Eye (tissue), 1 donor: Measurements from ENCODE around the gene FNIP1.
"Not testable (repeated sequence)": the region's sequence is repeated elsewhere in the genome, so short reads cannot be mapped to it uniquely, and the experiment has no call there.

Experiments used
- DNase-seq: peaks from one replicate; pipeline ENCODE4 v3.0.0-alpha.2; 2015

The FNIP1 gene

DNA sequence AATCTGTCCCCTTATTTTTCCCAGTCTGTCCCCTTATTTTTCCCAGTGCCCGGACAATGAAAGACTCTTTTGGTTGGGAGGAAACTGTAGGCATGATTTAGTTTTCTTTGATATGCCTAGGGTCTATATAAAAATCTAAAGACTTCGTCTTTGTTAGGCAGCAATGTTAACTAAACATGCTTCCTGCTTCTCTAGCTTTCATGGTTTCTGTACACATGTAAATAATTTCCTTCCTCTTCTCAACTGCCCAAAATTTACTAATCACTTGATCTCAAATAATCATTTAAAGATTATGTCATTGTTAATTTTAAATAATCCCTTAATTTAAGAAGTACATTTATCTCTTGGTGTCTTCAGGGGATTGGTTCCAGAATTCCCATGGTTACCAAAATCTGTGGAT lies 114.0 kb downstream of the FNIP1 start:
- no peak for DNase-seq

- no peak for DNase-seq
Observed at GRCh38 chr5:131682175-131682574, 114.6 kb downstream of the FNIP1 start.

DNA sequence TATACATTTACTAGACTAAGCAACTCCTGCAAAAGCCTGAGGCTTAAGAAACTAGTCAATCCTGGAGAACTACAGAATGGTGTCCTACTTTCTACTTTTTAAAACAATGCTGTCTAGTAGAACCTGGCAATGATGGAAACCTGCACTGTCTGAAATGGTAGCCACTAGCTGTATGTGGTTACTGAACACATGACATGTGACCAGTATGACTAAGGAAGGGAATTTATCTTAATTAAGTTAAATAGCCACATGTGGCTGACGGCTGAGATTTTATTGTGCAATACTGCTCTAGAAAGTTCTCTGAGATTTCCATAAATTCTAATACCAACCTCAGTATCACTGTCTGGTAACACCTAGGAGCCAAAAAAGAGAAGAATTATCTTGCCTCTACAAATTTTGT lies 116.9 kb downstream of the FNIP1 start:
- no peak for DNase-seq

DNA sequence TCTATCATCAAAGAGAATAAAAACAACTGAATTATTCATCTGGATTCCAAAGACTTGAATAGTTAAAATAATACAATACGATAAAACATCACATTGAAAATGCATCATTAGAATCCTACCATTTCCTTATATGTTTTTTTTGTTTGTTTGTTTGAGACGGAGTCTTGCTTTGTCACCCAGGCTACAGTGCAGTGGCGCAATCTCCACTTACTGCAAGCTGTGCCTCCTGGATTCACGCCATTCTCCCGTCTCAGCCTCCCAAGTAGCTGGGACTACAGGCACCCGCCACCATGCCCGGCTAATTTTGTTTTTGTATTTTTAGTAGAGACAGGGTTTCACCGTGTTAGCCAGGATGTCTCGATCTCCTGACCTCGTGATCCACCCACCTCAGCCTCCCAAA lies 118.5 kb downstream of the FNIP1 start:
- DNase-seq: not testable (repeated sequence)

DNA sequence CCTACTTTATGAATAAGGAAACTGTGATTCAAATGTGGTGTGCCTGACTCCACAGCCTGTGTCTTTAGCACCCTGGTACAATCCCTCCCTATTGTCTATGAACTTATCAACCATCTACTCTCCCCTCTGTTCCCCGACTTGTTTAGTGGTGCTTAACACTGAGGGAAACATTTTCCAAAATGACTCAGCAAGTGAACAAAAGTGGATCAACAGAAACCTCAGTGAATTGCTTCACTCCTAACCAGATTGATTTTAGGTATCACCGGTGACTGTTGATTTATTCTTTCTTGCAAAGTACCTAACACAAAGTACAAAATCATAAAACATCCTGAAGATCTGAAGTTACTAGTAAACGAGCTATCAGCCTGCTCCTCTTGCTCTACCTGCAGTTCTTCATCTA lies 119.7 kb downstream of the FNIP1 start:
- no peak for DNase-seq

DNA sequence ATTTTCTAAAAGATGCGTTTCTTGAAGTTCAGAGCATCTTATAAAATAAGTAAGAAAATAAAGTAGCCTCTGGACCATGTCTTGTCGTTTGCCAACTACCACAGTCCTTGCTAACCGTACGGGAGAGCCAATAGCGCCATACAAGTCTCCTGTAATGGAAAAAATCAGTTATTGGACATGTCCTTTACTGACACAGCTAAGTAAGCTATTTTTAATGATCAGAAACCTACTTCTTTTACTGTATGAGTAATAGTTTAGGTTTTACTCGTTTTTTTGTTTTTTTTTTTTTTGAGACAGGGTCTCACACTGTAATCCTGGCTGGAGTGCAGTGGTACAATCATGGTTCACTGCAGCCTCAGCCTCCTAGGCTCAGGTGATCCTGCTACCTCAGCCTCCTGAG lies 124.0 kb downstream of the FNIP1 start:
- no peak for DNase-seq

GRCh38 chr5:131671994-131672655 lies 124.7 kb downstream of the FNIP1 start:
- peak; percentile 51 for DNase-seq

- DNase-seq: no peak
Observed at GRCh38 chr5:131671409-131671808, 125.4 kb downstream of the FNIP1 start.

DNA sequence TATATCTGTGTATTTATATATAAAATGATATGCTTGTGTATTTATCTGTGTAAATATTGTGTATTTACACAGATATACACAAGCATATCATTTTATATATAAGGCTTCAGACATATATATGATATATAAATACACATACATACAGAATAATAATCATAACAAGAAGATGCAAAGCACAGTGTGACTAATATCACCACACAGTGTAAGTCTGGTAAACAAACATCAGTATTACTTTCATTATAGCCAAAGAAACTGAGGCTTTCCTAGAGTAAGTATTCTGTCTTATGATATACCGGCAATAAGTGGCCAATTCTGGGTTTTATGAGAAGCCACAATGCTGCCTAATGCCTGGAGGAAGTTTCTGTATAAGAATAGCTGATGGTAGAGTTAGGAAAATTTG lies 131.9 kb downstream of the FNIP1 start:
- DNase-seq: no peak

DNA sequence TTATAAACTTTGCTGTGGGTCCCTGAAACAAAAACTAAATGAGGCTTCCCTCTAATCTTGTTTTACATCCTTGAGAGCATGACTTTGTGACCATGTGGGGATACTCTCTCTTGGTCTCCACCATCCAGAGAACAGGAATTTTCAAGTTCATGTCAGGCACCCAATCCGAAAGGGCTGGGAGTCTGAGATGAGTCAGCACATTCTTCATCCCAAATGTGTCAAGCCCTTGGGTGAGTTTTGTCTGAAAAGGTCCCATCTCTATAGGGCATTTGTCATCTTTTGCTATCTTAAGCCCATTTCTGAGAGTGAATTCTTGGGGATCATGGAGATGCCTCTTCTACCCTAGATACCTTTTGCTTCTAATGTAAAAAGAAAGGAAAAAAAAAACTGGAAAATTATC lies 134.9 kb downstream of the FNIP1 start:
- no peak for DNase-seq

- DNase-seq: no peak
Observed at GRCh38 chr5:131659841-131660240, 137.0 kb downstream of the FNIP1 start.

DNA sequence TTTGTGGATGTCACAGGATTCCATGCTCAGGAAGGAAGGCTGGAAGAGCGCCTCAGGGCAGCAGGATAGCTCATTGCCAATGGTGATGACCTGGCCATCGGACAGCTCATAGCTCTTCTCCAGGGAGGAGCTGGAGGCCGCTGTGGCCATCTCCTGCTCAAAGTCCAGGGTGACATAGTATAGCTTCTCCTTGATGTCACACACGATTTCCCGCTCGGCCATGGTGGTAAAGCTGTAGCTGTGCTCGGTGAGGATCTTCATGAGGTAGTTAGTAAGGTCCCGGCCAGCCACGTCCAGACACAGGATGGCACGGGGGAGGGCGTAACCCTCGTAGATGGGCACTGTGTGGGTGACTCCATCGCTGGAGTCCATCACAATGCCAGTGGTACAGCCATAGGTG lies 137.5 kb downstream of the FNIP1 start:
- no peak for DNase-seq

GRCh38 chr5:131654776-131655175 lies 142.0 kb downstream of the FNIP1 start:
- DNase-seq: no peak

DNA sequence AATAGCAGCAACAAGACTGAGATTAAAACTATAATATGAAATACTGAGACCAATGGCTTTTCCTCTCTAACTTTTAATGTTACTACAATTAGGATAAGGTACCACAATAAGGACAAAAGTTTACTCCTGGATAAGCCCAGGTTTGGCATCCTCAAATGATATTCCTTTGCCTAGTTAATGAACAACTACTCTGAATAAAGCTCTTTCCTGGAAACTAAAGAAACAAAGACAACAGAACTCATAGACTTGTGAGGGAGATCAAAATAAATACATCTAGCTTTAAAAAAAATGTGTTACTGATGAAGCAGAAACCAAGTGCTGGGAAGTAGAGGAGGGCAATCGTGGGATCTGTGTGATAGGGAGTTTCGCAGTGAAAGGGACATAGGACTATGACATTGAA lies 142.5 kb downstream of the FNIP1 start:
- no peak for DNase-seq

- DNase-seq: no peak
Observed at GRCh38 chr5:131649161-131649560, 147.7 kb downstream of the FNIP1 start.

DNA sequence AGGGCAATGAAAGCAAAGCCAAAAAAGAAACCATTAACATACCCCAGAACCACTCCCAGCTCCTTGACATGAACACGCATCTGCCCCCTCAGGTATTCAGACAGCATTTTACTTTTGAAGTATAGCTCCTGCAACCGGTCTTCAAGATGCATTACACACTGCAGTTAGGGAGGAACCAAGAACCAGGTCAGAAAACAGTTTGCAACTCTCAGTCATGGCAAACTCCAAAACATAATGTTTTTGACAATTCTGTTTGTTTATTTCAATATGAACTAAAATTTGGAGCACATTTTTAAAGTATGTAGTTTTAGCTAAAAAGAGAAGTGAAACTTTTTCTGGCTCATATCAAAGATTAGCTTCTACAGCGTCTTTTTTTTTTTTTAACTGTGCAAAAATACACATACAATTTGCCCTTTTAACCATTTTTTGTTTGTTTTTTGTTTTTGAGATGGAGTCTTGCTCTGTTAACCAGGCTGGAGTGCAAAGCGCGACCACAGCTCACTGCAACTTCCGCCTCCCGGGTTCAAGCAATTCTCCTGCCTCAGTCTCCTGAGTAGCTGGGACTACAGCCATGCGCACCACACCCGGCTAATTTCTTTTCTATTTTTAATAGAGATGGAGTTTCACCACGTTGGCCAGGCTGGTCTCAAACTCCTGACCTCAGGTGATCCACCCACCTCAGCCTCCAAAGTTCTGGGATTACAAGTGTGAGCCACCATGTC lies 149.6 kb downstream of the FNIP1 start:
- no peak for DNase-seq

- DNase-seq: no peak
Observed at GRCh38 chr5:131644822-131645221, 152.0 kb downstream of the FNIP1 start.

GRCh38 chr5:131644370-131644769 lies 152.4 kb downstream of the FNIP1 start:
- no peak for DNase-seq

- no peak for DNase-seq
Observed at GRCh38 chr5:131641494-131641893, 155.3 kb downstream of the FNIP1 start.

DNA sequence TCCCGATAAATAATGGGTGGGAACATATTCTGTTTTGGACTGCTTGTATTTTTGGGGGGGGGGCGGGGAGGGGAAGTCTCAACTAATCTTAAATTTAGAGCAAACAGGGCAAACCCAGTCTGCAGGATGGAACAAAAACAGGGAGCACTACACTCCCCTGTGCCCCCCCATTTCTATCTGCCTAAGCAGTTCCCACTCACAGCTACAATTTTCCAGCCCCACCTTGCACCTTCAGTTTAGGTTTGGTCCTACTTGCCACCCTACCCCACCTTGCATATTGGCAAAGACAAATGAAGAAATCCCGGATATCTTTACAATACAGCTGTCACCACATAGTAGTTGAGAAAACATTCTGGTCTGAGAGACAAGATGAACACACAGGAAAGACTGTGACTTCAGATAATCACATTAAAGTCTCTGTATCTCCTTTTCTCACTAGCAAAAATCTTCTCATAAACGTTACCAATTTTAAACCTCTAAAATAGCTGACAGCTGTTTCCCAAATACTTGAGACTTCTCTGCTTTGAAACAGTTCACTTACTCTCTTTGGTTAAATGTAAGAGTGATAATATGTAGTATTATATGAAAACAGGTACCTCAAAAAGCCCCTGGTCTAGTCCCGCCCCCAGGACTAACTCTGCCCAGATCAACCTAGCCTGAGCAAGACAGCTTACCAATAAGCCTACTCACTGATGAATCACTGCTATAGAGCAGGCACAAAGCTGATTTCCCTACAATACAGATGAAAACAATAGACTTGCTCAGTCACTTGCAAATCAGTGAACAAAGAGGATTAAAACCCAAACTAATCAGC lies 156.6 kb downstream of the FNIP1 start:
- no peak for DNase-seq

DNA sequence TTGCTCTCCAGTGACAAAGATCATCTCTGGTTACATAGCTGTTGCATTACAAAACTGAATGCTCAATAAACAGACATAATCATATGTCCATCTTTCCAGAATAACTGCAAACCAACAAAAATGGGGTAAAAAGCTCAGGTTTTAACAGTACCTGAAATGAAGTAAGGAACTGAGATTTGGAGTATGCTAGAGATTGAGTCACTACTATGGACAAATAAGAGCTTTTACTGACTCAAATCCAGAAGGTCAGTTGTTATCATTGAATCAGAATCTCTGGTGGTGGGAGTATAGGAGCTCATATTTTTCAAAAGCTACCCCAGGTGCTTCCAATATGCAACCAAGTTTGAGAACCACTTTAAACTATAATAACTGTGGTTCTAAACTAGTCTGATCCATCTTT lies 157.7 kb downstream of the FNIP1 start:
- DNase-seq: no peak

- DNase-seq: no peak
Observed at GRCh38 chr5:131637694-131638093, 159.1 kb downstream of the FNIP1 start.

DNA sequence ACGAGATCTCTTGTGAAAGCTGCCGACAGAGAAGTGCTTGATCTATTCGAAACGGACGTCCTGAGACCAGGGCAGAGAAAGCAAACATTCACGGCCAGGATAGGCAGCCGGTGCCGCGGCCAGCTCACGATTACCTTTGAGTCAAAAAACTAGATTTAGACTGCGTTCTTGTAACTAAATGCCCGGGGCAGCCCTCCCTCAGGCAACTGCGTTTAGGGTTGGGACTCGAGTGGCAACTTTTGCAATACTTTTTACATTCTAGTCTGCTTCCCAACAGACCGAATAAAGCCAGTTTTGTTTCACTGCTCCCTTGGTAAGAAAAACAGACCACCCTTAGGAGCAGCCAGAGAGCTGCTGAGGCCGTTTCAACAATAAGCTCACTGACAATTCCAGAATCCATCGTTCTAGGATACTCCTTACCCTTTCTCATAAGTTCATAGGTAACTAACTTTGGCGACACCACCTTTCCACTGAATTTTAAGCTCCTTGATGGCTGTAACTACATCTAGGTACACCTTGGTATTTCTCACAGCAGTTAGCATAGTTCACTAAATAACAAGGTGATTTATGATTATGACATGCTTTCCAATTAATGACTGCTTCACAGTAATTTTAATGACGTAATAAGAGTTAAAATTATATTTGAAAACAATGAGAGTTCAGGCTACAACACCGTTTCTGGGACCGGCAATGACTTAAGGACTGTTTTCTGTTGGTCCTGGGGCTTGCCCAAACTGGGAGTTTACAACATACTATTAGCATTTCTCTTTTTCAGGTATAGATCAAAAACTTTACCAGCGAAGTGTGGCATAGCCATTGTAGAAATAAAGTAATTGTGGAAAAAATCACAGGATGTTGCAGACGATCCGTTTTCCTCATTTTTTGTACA lies 160.9 kb downstream of the FNIP1 start:
- DNase-seq: no peak
